SK-N-SH (cell line): ENCODE results near the gene VASN. TPM values are rescaled to one million over a fixed set of nuclear protein-coding genes. Genes with fewer than 3 reads are reported as not detected.

ENCODE experiments used
- CTCF ChIA-PET: fragments of 300-600, 350-600 bp; formaldehyde crosslinking; extraction: SDS; loops from one replicate; lab custom pipeline; 2021; lab: Yijun Ruan, JAX
- POLR2A ChIA-PET: fragments of 350-600 bp; sonication (Branson Sonifier 250); formaldehyde crosslinking; extraction: SDS; loops from one replicate; lab custom pipeline; 2020; ENCODE audit warnings: antibody characterized with exemption, inconsistent platforms; lab: Yijun Ruan, JAX
- DNase-seq: peaks from one replicate; pipeline ENCODE4 v3.0.0; 2012
- H2AFZ ChIP-seq: fragments of 200-600 bp; sonication (generic); 2 replicates; pipeline ENCODE4 v1.8.1; 2016; ENCODE audit warnings: antibody characterized with exemption, mild to moderate bottlenecking, low read depth
- H3F3A ChIP-seq: fragments of 200-600 bp; sonication (generic); replicated peaks from 2 replicates; pipeline ENCODE3; 2016; ENCODE audit warnings: antibody characterized with exemption, mild to moderate bottlenecking; ENCODE audit not compliant: insufficient read depth
- H3K27ac ChIP-seq, 2 experiments: fragments of 200-500 bp in 1 of 2; fragments of 200-600 bp in 1 of 2; sonication (Bioruptor generic) in 1 of 2; sonication (generic), shearing (Covaris generic) in 1 of 2; 2 replicates each; pipeline versions ENCODE4 v1.5.1 to v1.6.1; 2014 to 2016; ENCODE audit warnings: low read depth in 2 of 2, inconsistent platforms in 1 of 2, low read length in 1 of 2, mild to moderate bottlenecking in 1 of 2, mixed read lengths in 1 of 2
- H3K27me3 ChIP-seq: fragments of 200-600 bp; sonication (generic), shearing (Covaris generic); 2 replicates; pipeline ENCODE4 v1.6.1; 2016; ENCODE audit warnings: mixed run types; ENCODE audit not compliant: insufficient read depth
- H3K36me3 ChIP-seq, 2 experiments: fragments of 200-500 bp in 1 of 2; fragments of 200-600 bp in 1 of 2; sonication (Bioruptor generic) in 1 of 2; sonication (generic) in 1 of 2; replicated peaks in 1 of 2; 2 replicates each; pipeline versions ENCODE3 to v1.5.1; 2014 to 2016; ENCODE audit warnings: low read length in 1 of 2, mild to moderate bottlenecking in 1 of 2; ENCODE audit not compliant: insufficient read depth in 2 of 2, control insufficient read depth in 1 of 2
- H3K4me1 ChIP-seq, 2 experiments: fragments of 200-500 bp in 1 of 2; fragments of 200-600 bp in 1 of 2; sonication (Bioruptor generic) in 1 of 2; sonication (generic), shearing (Covaris generic) in 1 of 2; 2 replicates each; pipeline versions ENCODE4 v1.5.1 to v1.6.1; 2014 to 2016; ENCODE audit warnings: low read depth in 1 of 2, low read length in 1 of 2, mixed run types in 1 of 2; ENCODE audit not compliant: insufficient read depth in 2 of 2, control insufficient read depth in 1 of 2
- H3K4me2 ChIP-seq: fragments of 200-600 bp; sonication (generic), shearing (Covaris generic); 2 replicates; pipeline ENCODE4 v1.6.1; 2017; ENCODE audit warnings: mixed run types
- H3K4me3 ChIP-seq, 2 experiments: fragments of 200-500 bp in 1 of 2; fragments of 200-600 bp in 1 of 2; sonication (Bioruptor generic) in 1 of 2; sonication (generic), shearing (Covaris generic) in 1 of 2; 2 replicates each; pipeline versions ENCODE4 v1.5.1 to v1.8.1; 2014 to 2016; ENCODE audit warnings: low read depth in 2 of 2, inconsistent platforms in 1 of 2, low read length in 1 of 2, mild to moderate bottlenecking in 1 of 2, mixed read lengths in 1 of 2, moderate library complexity in 1 of 2
- H3K79me2 ChIP-seq: fragments of 200-600 bp; sonication (generic); 2 replicates; pipeline ENCODE4 v1.8.1; 2017; ENCODE audit warnings: mild to moderate bottlenecking; ENCODE audit not compliant: insufficient read depth
- H3K9ac ChIP-seq: fragments of 200-600 bp; sonication (generic); 2 replicates; pipeline ENCODE4 v1.6.1; 2017; ENCODE audit warnings: mixed run types
- H3K9me2 ChIP-seq: fragments of 200-600 bp; sonication (generic); 2 replicates; pipeline ENCODE4 v1.6.1; 2017; ENCODE audit warnings: mixed run types
- H3K9me3 ChIP-seq: fragments of 200-600 bp; sonication (generic); 2 replicates; pipeline ENCODE4 v1.6.1; 2017; ENCODE audit warnings: mixed run types, mild to moderate bottlenecking, moderate library complexity
- H4K20me1 ChIP-seq: fragments of 200-600 bp; sonication (generic); 2 replicates; pipeline ENCODE4 v1.6.1; 2017; ENCODE audit warnings: mild to moderate bottlenecking, mixed run types; ENCODE audit not compliant: insufficient read depth
- FOXJ3 ChIP-seq: sonication (generic); formaldehyde crosslinking; IDR thresholded peaks from 2 replicates; pipeline ENCODE4 v1.5.1; 2020; ENCODE audit warnings: mild to moderate bottlenecking, missing genetic modification reagents
- FOXM1 ChIP-seq: IDR thresholded peaks from 2 replicates; pipeline ENCODE4 v1.4.0; 2012; ENCODE audit warnings: low read depth, mild to moderate bottlenecking
- GATA2 ChIP-seq: sonication (generic); formaldehyde crosslinking; IDR thresholded peaks from 2 replicates; pipeline ENCODE4 v1.5.0; 2020; ENCODE audit warnings: mild to moderate bottlenecking, missing genetic modification reagents
- MEF2A ChIP-seq: IDR thresholded peaks from 2 replicates; pipeline ENCODE4 v1.4.0; 2012; ENCODE audit warnings: low read depth, borderline replicate concordance
- MXI1 ChIP-seq: IDR thresholded peaks from 2 replicates; pipeline ENCODE4 v1.6.1; 2012; ENCODE audit warnings: mild to moderate bottlenecking, low read depth, low read length, improper control_type of control experiment
- NRF1 ChIP-seq: IDR thresholded peaks from 2 replicates; pipeline ENCODE4 v1.6.1; 2012; ENCODE audit warnings: low read depth, mild to moderate bottlenecking, low read length
- POLR2AphosphoS5 ChIP-seq: IDR thresholded peaks from 2 replicates; pipeline ENCODE4 v1.6.1; 2012; ENCODE audit warnings: low read depth, low read length
- RFX5 ChIP-seq: IDR thresholded peaks from 2 replicates; pipeline ENCODE4 v1.6.1; 2012; ENCODE audit warnings: mild to moderate bottlenecking, improper control_type of control experiment, low read length
- RXRA ChIP-seq: IDR thresholded peaks from 2 replicates; pipeline ENCODE4 v1.4.0; 2012; ENCODE audit warnings: low read depth, mild to moderate bottlenecking, borderline replicate concordance
- SIN3A ChIP-seq: IDR thresholded peaks from 2 replicates; pipeline ENCODE4 v1.6.1; 2012; ENCODE audit warnings: low read depth, mild to moderate bottlenecking, low read length, moderate library complexity, borderline replicate concordance
- SMC3 ChIP-seq: IDR thresholded peaks from 2 replicates; pipeline ENCODE4 v1.6.1; 2012; ENCODE audit warnings: low read depth, low read length, improper control_type of control experiment
- TAF1 ChIP-seq: IDR thresholded peaks from 2 replicates; pipeline ENCODE4 v1.6.1; 2012; ENCODE audit warnings: low read depth, mild to moderate bottlenecking, low read length, moderate library complexity, borderline replicate concordance
- TCF12 ChIP-seq: IDR thresholded peaks from 2 replicates; pipeline ENCODE4 v1.4.0; 2012
- TEAD4 ChIP-seq: IDR thresholded peaks from 2 replicates; pipeline ENCODE4 v1.4.0; 2012; ENCODE audit warnings: mild to moderate bottlenecking, borderline replicate concordance; ENCODE audit not compliant: insufficient read depth
- WGBS: methylation state at CpG from one replicate; pipeline ENCODE4 v1.1.6; 2017; ENCODE audit warnings: low lambda C conversion rate; 5-methylcytosine and 5-hydroxymethylcytosine counted together
- polyA plus RNA-seq, 3 experiments: library from polyadenylated mRNA; depleted of rRNA; stranded (reverse); fragments of >200 nt; gene quantifications; 2 replicates each; pipeline ENCODE4 v1.2.3, GENCODE V29; 2012
- TF ChIP-seq, protein P1 (sequence below): IDR thresholded peaks from 2 replicates; pipeline ENCODE4 v1.4.0; 2012; ENCODE audit warnings: low read depth, borderline replicate concordance
- TF ChIP-seq, protein P2 (sequence below): fragments of 150-350 bp; IDR thresholded peaks from 2 replicates; pipeline ENCODE4 v1.6.1; 2017; ENCODE audit warnings: antibody characterized with exemption, low read length, low read depth, borderline replicate concordance
- TF ChIP-seq, protein P3 (sequence below): IDR thresholded peaks from 2 replicates; pipeline ENCODE4; 2012
- TF ChIP-seq, protein P4 (sequence below): IDR thresholded peaks from 2 replicates; pipeline ENCODE4 v1.6.1; 2012; ENCODE audit warnings: mild to moderate bottlenecking, low read depth, low read length, moderate library complexity
- TF ChIP-seq, protein P5 (sequence below): IDR thresholded peaks from 2 replicates; pipeline ENCODE4 v1.4.0; 2012; ENCODE audit warnings: low read depth
- TF ChIP-seq, protein P6 (sequence below): fragments of 150-350 bp; IDR thresholded peaks from 2 replicates; pipeline ENCODE4 v1.6.1; 2016; ENCODE audit warnings: mild to moderate bottlenecking, low read depth, low read length

VASN gene
- polyA plus RNA-seq, 1 of the 3 experiments (the other 2 are of a cell fraction), result 37.4 TPM

DNA sequence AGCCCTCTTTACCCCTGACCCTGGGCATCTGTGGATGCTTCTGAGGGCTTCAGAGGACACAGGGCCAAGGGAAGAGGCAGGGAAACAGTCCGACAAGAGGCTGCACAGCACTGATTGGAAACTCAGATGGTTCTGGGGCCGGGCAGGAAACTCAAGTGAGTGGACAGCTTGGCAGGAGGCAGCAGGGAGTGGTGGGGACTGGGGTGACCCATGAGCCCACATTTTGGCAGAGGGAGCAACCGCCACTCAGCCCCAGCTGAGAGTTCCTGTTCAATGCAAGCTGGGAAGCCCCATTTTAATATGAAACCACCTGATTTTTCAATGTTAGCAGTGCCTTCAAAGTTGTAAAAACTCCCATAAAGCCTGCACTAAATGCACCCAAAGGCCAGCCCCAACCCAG lies 1.5 kb upstream of the VASN start:
- POLR2A ChIA-PET, result interaction anchor here (2.0 kb wide), 1 partner anchor 23 kb away, joined by 13 read pairs; no protein-coding TSS in a partner anchor
- 95% methylated on average over 3 of the region's 3 CpGs for WGBS
- Histone ChIP-seq H3K9me3 (no peaks in the 10 kb centered on the region), H3K27me3 (no peaks in the 10 kb centered on the region), H3K36me3 (no peaks in the 10 kb centered on the region), H3K4me3 (no peak overlapping the region), H3K9me2 (no peaks in the 10 kb centered on the region), H3K79me2 (peaks cover 30% of the 10 kb centered on the region), H2AFZ (no peak overlapping the region), H3K27ac (peak overlapping the region in 1 of 2 experiments; percentile 88; a peak in 1 of 4 replicates), H4K20me1 (peaks cover 21% of the 10 kb centered on the region), H3K4me1 (peaks cover 33 to 69% of the 10 kb centered on the region in 2 experiments), H3K9ac (no peak overlapping the region), H3F3A (peaks cover 13% of the 10 kb centered on the region), H3K4me2 (peak overlapping the region; percentile 91; the same call in 1 of the 2 replicates)
- no peak for DNase-seq
- TF ChIP-seq TAF1 (no peak), SMC3 (no peak), RXRA (no peak), POLR2AphosphoS5 (no peak), TEAD4 (no peak), MXI1 (no peak), SIN3A (no peak), NRF1 (no peak), TCF12 (no peak), FOXM1 (no peak), MEF2A (no peak), GATA2 (CRISPR knock-in tag) (no peak), FOXJ3 (no peak), RFX5 (no peak)
- TF ChIP-seq, protein P1, sequence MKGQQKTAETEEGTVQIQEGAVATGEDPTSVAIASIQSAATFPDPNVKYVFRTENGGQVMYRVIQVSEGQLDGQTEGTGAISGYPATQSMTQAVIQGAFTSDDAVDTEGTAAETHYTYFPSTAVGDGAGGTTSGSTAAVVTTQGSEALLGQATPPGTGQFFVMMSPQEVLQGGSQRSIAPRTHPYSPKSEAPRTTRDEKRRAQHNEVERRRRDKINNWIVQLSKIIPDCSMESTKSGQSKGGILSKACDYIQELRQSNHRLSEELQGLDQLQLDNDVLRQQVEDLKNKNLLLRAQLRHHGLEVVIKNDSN, result no peak
- TF ChIP-seq, protein P2, sequence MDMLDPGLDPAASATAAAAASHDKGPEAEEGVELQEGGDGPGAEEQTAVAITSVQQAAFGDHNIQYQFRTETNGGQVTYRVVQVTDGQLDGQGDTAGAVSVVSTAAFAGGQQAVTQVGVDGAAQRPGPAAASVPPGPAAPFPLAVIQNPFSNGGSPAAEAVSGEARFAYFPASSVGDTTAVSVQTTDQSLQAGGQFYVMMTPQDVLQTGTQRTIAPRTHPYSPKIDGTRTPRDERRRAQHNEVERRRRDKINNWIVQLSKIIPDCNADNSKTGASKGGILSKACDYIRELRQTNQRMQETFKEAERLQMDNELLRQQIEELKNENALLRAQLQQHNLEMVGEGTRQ, result no peak
- TF ChIP-seq, protein P3, sequence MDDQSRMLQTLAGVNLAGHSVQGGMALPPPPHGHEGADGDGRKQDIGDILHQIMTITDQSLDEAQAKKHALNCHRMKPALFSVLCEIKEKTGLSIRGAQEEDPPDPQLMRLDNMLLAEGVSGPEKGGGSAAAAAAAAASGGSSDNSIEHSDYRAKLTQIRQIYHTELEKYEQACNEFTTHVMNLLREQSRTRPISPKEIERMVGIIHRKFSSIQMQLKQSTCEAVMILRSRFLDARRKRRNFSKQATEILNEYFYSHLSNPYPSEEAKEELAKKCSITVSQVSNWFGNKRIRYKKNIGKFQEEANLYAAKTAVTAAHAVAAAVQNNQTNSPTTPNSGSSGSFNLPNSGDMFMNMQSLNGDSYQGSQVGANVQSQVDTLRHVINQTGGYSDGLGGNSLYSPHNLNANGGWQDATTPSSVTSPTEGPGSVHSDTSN, result no peak
- TF ChIP-seq, protein P4, sequence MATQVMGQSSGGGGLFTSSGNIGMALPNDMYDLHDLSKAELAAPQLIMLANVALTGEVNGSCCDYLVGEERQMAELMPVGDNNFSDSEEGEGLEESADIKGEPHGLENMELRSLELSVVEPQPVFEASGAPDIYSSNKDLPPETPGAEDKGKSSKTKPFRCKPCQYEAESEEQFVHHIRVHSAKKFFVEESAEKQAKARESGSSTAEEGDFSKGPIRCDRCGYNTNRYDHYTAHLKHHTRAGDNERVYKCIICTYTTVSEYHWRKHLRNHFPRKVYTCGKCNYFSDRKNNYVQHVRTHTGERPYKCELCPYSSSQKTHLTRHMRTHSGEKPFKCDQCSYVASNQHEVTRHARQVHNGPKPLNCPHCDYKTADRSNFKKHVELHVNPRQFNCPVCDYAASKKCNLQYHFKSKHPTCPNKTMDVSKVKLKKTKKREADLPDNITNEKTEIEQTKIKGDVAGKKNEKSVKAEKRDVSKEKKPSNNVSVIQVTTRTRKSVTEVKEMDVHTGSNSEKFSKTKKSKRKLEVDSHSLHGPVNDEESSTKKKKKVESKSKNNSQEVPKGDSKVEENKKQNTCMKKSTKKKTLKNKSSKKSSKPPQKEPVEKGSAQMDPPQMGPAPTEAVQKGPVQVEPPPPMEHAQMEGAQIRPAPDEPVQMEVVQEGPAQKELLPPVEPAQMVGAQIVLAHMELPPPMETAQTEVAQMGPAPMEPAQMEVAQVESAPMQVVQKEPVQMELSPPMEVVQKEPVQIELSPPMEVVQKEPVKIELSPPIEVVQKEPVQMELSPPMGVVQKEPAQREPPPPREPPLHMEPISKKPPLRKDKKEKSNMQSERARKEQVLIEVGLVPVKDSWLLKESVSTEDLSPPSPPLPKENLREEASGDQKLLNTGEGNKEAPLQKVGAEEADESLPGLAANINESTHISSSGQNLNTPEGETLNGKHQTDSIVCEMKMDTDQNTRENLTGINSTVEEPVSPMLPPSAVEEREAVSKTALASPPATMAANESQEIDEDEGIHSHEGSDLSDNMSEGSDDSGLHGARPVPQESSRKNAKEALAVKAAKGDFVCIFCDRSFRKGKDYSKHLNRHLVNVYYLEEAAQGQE, result no peak
- TF ChIP-seq, protein P5, sequence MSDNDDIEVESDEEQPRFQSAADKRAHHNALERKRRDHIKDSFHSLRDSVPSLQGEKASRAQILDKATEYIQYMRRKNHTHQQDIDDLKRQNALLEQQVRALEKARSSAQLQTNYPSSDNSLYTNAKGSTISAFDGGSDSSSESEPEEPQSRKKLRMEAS, result no peak
- TF ChIP-seq, protein P6, sequence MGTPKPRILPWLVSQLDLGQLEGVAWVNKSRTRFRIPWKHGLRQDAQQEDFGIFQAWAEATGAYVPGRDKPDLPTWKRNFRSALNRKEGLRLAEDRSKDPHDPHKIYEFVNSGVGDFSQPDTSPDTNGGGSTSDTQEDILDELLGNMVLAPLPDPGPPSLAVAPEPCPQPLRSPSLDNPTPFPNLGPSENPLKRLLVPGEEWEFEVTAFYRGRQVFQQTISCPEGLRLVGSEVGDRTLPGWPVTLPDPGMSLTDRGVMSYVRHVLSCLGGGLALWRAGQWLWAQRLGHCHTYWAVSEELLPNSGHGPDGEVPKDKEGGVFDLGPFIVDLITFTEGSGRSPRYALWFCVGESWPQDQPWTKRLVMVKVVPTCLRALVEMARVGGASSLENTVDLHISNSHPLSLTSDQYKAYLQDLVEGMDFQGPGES, result no peak
- CTCF ChIA-PET, result interaction anchor here (0.6 to 32.1 kb wide), 6 partner anchors 11 to 117 kb away, joined by 3 to 558 read pairs (median 6); no protein-coding TSS in a partner anchor
